Measurements from ENCODE around the gene ZBTB2. TPM values are rescaled to one million over a fixed set of nuclear protein-coding genes. Genes with fewer than 3 reads are reported as not detected.
"Not testable (repeated sequence)": the region's sequence is repeated elsewhere in the genome, so short reads cannot be mapped to it uniquely, and the experiment has no call there.

Gene ZBTB2
- total and polyA plus RNA-seq, 8 donors, result 3.1 to 6.6 (median 4.3) TPM

GRCh38 chr6:151370509-151371078 lies 20.8 kb downstream of the ZBTB2 start:
- Histone ChIP-seq H3K4me1 (no peaks in the 10 kb centered on the region), H3K4me3 (no peak overlapping the region), H3K27me3 (no peaks in the 10 kb centered on the region), H3K9me3 (no peaks in the 10 kb centered on the region), H3K36me3 (peaks cover 0 to 19% (median 4%) of the 10 kb centered on the region in 3 donors), H3K27ac (no peak overlapping the region)
- intact Hi-C loops (cut with DNase I), result no loop called here
- TF ChIP-seq CTCF (IDR thresholded peaks at IDR 0.05), result no peak
- no peak for FAIRE-seq
- no peak for ATAC-seq
- DNase-seq, result no peak
- 89 to 90% methylated on average over 6 of the region's 6 CpGs for WGBS, 2 donors

- Histone ChIP-seq H3K27ac (no peak overlapping the region), H3K4me3 (no peak overlapping the region), H3K27me3 (no peaks in the 10 kb centered on the region), H3K36me3 (peaks cover 0 to 15% (median 0%) of the 10 kb centered on the region in 3 donors), H3K9me3 (no peaks in the 10 kb centered on the region), H3K4me1 (no peaks in the 10 kb centered on the region)
- DNase-seq (no peak), FAIRE-seq (no peak), ATAC-seq (no peak)
- TF ChIP-seq CTCF (IDR thresholded peaks at IDR 0.05), result no peak
- 92 to 93% methylated on average over 6 of the region's 6 CpGs for WGBS, 2 donors
- intact Hi-C loops (cut with DNase I), result no loop called here
Observed at GRCh38 chr6:151365233-151365632, 26.1 kb downstream of the ZBTB2 start.

GRCh38 chr6:151359486-151359885 lies 31.9 kb downstream of the ZBTB2 start:
- ATAC-seq, result no peak

GRCh38 chr6:151358475-151358874 lies 32.9 kb downstream of the ZBTB2 start:
- no peaks in the 10 kb centered on the region for H3K4me1 ChIP-seq
- no peaks in the 10 kb centered on the region for H3K36me3 ChIP-seq
- H3K9me3 ChIP-seq, result no peaks in the 10 kb centered on the region
- ATAC-seq (no peak), FAIRE-seq (no peak), DNase-seq (no peak)
- intact Hi-C loops (cut with DNase I), result no loop called here
- no peak overlapping the region for H3K27ac ChIP-seq
- 86 to 95% methylated on average over 3 of the region's 3 CpGs for WGBS, 2 donors
- H3K27me3 ChIP-seq, result no peaks in the 10 kb centered on the region
- no peak overlapping the region for H3K4me3 ChIP-seq
- no peak for TF ChIP-seq CTCF (IDR thresholded peaks at IDR 0.05)

More at GRCh38 chr6:151359486-151359885, 31.9 kb downstream of the ZBTB2 start:
- H3K9me3 ChIP-seq, result no peaks in the 10 kb centered on the region
- no peaks in the 10 kb centered on the region for H3K27me3 ChIP-seq
- no peaks in the 10 kb centered on the region for H3K4me1 ChIP-seq
- TF ChIP-seq CTCF (IDR thresholded peaks at IDR 0.05), result no peak
- no peak for DNase-seq
- H3K4me3 ChIP-seq, result no peak overlapping the region
- 93 to 95% methylated on average over 5 of the region's 5 CpGs for WGBS, 2 donors
- intact Hi-C loops (cut with DNase I), result no loop called here
- FAIRE-seq, result no peak
- no peak overlapping the region for H3K27ac ChIP-seq
- no peaks in the 10 kb centered on the region for H3K36me3 ChIP-seq

GRCh38 chr6:151357758-151358436 lies 33.5 kb downstream of the ZBTB2 start:
- WGBS, 2 donors, result 74 to 81% methylated on average over 6 of the region's 6 CpGs

GRCh38 chr6:151356983-151357382 lies 34.4 kb downstream of the ZBTB2 start:
- FAIRE-seq; DNase-seq; H3K9me3 ChIP-seq; H3K27ac ChIP-seq; intact Hi-C loops (cut with DNase I); H3K36me3 ChIP-seq; H3K4me3 ChIP-seq; ATAC-seq; H3K4me1 ChIP-seq; H3K27me3 ChIP-seq: not testable (repeated sequence)
- WGBS, 2 donors, result 93 to 95% methylated on average over 6 of the region's 6 CpGs

More at GRCh38 chr6:151357758-151358436, 33.5 kb downstream of the ZBTB2 start:
- no peak for ATAC-seq
- H3K4me1 ChIP-seq, result no peaks in the 10 kb centered on the region
- H3K36me3 ChIP-seq, result no peaks in the 10 kb centered on the region
- H3K27me3 ChIP-seq, result no peaks in the 10 kb centered on the region
- no peaks in the 10 kb centered on the region for H3K9me3 ChIP-seq
- no peak for DNase-seq
- no peak for TF ChIP-seq CTCF (IDR thresholded peaks at IDR 0.05)
- H3K4me3 ChIP-seq, result no peak overlapping the region
- intact Hi-C loops (cut with DNase I), result no loop called here
- FAIRE-seq, result no peak
- H3K27ac ChIP-seq, result no peak overlapping the region

All from pancreas (tissue), 10 donors.